ENCODE measurements around the gene PDE8B. TPM values are rescaled to one million over a fixed set of nuclear protein-coding genes. Genes with fewer than 3 reads are reported as not detected.

The PDE8B gene
- total RNA-seq, 1 donor from 2014 or later: 5.3 TPM

DNA sequence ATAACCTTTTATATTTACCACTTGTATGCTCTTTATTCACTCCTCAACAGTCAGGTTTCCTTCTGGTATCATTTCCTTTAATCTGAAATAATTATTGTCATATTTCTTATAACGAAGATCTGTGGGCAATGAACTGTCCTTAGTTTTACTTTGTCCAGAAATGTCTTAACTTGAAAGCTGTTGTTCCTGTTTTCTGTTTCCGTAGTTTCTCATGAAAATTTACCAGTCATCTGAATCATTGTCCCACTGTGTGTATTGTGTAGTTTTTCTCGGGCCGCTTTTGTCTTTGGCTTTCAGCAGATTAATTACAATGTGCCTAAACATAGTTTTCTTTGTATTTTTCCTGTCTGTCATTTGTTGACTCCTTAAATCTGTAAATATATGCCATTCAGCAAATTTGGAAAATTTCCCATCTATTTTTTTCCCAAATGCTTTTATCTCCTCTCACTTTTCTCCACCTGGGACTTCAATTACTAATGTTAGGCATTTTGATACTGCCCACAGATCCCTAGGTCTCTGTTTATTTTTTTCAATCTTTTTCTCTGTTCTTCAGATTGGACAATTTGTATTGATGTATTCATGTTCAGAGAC is 74.9 kb downstream of the PDE8B start:
- no peak for DNase-seq

DNA sequence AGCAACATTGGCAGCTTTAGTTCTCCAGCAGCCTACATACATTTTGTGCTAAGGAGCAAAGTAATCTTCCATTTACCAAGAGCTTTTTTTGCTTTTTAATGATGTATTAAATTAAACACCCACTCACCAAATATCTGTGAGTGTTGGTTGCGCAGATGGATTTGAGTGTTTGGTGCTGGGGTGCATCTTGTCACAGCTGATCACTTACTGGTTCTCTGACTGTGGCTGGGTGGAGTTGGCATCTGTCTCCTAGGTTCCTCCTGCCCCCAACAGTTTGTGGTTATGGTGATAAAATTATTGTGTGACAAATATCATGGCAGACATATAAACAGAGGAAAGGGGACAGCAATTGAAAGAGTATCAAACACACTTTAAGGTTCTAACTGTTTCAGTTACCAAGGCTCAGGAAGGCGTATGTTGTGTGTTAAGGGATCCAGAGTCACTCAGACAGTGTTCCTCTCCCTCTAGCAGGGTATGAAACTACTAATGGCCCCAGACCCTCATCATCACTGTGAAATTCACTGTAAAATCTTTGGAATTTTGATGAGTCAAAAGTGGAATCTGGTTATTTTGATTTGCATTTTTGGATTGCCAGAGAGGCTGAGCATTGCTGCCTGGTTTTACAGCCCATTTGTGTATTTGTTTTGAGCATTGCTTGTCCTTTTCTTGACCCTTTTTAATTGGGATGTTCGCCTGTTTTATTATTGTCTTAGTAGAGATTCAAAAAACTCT is 81.7 kb downstream of the PDE8B start:
- peak; percentile 5 for DNase-seq

DNA sequence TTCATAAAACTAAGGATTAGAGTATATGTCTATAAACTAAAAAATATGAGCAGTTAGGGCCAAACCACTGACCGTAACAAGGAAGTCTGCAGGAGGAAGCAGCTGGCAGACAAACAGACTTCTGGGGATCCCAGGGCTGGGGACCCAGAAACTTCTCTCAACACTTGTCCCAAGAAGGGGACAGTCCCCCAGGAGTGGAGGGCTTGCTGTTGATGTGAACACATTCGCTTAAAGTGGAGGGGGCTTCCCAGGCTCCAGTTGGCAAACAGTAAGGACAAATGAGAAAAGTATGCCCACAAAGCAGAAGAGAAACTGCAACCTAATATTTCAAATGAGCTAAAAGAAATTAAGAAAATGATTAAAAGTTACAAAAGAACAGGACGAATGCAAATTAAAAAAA is 83.7 kb downstream of the PDE8B start:
- DNase-seq: no peak

DNA sequence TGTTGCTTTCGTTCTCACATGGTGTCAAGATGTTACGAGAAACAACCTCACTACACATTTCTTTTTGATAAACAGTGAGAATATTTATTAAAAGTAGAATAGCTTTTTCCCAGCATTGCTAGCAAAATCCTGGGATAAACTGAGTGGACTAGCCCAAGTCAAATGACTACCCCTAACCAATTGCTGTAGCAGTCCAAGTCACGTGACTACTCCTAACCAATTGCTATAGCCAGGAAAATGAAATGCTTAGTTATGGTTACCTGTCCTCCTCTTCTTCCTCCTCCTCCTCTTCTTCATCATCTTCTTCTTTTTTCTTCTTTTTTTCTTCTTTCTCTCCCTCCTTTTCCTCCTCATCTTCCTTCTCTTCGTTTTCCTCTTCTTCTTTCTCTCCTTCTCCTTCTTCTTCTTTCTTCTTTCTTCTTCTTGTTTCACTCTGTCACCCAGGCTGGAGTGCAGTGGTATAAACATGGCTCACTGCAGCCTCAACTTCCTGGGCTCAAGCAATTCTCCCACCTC is 85.4 kb downstream of the PDE8B start:
- DNase-seq: no peak

DNA sequence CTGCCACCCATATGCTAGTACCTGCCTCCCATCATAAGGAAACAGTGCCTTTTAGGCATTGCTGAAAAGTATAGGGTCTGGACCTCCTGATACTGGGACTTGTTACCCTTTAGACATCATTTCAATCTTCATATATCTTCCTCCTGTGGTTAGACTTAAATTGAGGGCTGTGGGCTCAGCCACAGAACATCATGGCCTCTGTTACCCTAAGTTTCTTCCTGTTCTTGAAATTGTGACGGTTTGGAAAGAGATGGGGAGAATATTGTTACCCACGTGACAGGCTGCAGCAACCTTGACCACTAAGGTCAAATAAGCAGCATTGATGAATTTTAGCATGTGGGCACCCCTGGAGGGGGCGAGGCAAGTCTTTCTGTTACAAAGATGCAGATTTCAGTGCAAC is 87.7 kb downstream of the PDE8B start:
- DNase-seq: no peak

DNA sequence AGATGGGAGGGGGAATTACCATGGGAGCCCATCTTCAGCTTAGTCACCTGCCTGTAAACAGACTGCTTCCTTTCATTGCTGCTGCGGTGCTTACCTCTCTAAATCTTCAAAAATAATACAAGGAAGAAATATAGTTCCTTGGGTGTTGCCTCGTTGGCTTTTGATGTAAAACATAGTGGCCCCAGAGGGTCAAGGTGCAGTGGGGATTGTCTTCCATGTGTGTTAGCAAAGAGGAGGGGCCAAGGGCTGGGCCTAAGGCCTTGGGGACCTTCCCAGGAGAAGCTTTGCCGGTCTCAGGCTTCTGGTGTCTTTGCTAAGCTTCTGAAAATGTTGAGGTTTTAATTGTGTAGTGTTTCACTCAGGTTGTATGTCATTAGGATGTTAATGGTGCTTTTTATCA is 90.0 kb downstream of the PDE8B start:
- DNase-seq: no peak

DNA sequence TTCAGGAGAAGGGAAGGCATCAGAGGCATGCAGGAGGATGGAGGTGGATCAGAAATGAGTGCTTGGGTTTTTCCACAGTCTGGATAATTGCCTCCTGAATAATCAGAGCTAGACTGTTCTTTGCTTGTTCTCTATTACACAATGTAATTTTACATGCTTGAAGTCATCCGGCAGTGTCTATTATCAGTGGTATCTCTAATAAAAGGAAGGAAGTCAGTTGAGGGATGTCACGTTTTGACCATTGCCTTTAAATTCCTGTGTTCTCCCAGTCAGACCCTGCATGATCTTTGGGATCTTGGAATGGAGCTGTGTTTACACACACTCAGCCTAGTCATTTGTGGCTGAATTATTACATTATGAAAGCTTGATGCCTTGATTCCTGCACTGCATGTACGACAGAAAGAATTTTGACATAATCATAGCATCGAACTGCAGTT is 91.0 kb downstream of the PDE8B start:
- DNase-seq: peak; percentile 50

DNA sequence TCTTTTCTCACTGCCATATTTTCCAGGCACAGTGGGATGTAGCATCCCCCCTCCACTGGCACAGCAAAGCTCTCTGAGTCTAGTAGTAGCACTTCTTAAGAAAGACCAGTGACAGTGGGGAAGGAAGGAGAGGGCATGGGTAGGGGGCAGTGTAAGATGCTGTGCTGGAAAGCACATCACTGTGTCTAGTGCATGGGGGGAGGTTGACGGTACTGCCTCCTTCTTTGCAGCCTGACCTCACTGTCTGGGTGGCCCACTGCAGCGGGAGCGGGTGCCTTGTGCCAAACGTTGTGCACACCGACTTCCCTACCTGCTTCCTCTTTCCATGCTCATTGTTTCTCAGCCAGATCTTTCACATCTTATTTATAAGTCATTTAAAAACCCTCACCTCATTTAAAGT is 91.8 kb downstream of the PDE8B start:
- no peak for DNase-seq

DNA sequence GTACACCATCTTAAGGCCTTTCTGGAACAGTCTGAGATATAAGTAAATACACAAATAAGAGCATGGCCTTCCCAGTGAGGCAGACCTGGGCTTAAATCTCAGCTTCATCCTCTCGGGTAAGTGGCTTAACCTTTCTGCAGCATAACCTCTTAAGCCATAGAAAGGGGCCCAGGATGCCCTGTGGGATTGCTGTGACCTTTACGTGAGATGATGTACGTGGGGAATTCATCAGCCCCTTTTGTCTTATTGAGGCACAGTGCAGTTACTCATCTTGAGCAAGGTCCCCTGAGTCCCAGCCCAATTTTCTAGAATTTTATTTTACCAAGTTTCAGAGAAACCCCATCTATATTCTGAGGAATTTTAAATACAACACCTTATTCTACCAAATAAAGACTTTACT is 92.2 kb downstream of the PDE8B start:
- DNase-seq: no peak

DNA sequence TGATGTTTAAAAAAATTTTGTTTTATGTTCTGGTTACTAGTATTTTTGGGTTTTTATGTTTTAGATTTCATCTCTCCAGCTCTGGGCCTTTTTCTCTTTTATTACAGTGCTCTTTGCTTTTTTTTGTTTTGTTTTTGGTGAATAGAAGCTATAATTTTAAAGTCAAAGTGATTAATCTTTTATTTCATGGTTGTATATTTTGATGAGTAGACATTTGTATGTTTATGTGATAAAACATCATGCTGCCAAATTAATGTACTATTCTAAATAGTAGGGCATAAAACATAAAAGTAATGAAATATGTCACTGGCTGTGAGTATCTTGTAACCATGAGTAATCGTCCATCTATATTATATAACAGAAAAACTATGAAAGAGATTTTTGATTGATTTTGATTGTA is 93.9 kb downstream of the PDE8B start:
- no peak for DNase-seq

DNA sequence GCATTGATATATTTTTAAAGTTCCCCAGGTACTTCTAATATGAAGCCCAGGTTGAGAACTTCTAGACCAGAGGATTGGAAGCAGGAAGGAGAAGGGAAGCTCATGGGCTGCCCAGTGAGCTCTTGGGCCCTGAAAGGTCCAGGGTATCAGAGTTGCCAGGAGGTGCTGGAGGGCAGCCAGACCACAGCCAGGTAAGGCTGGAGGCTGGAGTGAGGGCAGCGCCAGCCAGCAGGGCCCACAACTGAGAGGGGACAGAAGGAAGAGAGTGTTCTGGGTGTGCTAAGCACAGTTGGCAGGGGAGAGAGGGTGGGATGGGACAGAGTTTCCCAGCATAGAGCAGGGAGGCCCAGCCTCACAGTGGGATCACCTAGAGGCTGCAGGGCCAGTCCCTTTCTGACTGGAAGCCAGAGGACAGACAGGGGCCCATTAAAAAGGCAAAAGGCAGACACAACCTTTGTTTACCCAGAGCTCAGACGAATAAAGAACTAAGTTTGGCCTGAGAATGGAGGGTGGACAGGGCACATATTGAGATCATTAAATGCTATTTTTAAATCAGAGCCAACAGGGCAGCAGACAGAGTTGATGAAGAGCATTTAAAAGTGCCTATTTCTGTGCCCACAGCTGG is 94.9 kb downstream of the PDE8B start:
- no peak for DNase-seq

DNA sequence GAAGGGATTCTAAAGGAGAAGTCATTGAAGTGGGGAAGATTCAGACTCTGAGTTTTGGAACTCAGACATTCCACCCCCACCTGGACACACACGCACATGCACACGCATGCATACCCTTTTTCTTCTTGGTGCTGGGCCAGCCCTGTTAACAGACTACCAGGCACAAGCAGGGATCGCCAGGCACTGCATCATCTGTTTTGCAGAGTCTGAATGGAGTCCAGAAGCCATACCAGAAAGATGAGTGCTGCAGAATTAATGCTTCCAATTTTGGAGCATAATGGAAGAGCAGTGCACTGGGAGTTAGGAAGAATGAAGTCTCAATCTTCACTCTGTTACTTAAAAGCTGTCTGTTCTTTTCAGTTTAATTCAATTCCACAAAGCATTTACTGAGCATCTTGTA is 95.5 kb downstream of the PDE8B start:
- peak; percentile 68 for DNase-seq

DNA sequence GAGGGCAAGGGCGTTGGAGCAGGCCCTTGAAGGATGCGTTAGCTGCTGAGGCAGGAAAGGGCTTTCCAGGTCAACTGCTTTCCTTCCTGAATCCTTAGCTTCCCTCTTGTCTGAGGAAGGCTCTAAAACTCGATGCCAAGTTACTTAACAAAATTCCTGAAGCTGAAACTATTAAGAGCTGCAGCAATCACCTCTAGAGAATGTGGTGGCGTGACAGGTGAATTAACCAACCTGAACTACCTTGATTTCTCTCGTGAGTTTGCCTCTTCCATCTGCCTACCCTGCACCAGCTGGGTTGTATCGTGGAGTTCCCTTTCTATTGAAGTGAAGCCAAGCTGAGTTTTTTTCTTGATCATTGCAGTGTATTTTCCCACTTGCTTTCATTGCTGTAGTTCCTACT is 96.1 kb downstream of the PDE8B start:
- no peak for DNase-seq

DNA sequence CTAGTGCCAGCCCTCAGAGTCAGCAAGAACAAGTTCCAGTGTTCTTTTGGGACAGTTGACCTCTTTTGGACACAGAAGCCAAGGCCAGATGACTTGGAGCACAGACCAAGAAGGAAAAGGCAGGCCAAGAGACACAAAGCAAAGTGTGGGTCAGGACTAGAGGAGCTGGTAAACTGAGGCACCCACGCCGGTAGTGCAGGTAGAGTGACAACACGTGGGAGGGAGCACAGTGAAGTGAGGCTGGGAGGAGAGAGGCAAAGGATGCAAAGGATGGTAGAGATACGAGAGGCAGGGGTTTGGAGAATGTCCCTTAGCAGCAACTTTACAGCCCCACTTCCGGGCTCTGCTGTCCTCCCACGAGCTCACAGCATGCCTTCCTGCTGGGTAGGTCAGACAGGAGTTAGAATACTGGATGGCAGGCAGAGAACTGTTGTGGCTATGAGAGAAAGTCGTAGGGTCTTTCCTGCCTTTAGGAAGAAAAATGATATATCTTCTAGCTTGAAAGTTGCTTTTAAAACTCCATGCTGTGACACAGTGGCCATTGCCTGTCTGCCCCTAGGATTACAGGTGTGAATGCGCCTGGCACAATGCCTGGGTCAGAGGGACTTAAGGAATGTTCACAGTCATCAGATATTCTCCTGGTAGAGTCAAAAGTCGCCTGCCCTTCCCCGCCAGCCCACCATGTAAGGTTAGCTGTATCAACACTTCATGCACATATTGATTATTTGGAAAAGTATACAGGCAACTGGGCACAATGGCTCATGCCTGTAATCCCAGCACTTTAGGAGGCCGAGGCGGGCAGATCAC is 97.9 kb downstream of the PDE8B start:
- no peak for DNase-seq

DNA sequence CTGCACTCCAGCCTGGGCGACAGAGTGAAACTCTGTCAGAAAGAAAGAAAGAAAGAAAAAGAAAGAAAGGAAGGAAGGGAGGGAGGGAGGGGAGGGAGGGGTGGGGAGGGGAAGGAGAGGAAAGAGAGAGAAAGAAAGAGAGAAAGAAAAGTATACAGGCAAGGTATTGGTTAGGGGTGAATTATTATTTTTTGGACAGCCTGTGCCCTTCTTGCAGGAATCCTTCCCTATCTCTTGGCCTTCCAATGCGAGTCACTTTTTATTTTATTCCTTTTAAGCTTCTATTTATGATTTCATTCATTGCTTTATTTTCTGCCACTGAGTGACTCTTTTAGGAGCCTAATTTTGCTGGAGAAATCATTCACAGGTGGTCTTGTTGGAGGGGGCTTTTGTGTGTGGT is 98.7 kb downstream of the PDE8B start:
- DNase-seq: no peak

DNA sequence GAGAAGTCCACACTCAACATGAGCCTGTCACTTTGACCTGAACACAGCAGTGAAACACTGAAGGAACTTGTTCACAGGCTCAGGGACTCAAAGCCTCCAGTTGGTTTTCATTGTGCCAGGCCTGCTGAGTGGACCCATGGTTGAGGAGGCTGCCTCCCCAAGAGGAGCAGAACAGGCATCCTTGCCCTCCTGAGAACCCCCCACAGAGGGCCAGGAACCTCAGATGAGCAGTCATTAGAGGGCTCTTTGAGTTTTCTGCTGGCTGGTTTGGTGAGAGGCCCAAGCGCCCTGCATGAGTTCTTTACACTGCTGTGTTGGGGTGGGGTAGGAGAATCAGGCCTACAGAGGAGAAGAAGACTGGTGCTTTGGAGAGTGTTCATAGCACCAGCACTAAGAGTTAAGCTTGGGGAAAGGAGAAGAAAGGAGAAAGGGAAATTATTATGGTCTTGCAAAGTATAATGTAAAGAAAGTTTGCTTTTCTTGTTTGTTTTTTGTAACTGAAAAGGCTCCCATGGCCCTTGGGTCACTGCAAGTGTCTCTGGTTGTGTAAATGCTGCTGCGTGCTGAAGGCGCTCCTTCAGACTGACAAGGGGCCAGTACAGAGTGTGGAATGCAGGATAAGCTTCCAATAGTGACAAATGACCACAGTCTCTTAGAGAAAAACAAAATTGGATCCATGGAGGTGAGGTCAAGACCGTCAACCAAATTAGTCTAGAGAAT is 100.2 kb downstream of the PDE8B start:
- no peak for DNase-seq

DNA sequence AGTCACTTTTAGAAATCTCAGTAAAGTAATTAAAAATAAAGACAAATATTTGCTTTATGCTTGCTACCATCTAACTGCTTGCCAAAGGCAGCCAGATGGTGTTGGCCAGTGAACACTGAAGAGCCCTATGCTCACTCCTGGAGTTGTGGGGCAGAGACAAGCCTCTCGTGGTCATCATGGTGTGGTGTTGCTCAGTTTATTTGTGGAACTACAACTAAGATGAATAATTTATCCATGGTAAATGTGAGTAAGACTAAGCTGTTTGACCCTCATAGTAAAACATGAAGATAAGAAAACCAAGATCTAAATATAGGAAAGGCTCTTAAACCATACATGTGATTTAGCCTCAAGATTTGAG is 100.7 kb downstream of the PDE8B start:
- DNase-seq: no peak

DNA sequence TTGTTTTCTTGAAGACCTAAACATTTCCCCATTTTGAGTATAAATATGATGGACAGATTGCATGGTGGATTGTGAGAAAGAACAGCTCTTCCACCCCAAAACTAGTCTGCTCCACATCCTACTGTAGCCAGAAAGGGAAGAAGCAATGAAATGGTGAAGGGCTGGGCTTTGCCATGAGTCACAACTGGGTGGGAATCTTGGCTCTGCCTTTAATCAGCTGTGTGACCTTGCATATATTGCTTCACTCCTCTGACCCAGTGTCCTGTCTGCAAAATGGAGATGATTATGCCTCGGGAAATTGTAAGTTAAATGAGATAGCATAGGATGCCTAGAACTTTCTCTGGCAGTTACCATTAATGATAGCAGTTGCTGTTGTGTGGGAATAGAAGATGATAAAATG is 101.9 kb downstream of the PDE8B start:
- DNase-seq: no peak

DNA sequence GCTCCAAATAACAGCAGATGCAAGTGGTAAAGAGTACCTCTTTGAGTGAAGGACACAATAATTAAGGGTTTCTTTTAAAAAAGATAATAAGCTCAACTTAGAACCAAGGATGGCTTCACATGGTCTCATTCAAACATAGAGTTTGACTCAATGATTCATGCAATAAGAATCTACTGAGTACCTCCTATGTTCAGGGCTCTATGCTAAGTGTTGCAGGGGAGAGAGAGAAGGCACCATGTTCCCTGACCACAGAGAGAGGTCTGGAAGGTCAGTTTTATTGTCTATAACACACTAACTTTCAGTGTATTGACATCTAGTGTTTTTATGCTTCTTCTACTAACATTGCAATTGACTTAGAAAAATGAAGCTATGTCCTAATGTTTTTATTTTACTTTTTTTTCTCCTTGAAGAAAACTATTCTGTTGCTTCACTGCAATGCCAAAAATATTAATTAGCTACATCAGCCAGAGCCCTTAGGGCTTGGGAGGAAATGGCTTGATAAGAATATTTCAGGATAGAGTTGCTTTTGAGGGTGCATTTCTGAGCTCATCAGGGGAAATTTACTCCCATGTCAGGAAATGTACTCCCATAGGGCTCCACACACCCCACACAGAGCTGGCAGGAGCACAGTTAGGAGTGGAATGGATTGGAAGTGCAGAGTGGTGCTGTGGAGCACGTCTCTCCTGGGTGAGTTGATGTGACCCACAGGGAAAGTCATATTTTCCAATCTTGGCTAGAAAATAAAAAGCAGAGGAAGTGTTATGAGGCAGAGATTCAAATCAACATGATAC is 106.6 kb downstream of the PDE8B start:
- no peak for DNase-seq

DNA sequence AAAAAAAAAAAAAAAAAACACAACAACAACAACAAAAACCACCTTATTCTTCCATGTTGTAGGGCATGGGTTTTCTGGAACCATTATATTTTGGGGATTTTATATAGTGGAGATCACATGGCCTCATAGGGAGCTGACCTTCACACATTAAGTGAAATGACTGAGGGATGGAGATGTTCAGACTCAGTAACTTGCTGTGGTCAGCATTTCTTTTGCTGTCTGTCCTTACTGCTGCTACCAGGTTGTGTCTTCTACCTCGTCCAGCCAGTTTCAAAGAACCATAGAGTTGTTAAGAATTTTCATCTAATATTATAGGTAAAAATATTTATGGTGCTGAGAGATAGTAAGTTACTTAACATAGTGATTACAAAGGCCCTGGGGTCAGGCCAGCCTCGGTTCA is 107.6 kb downstream of the PDE8B start:
- no peak for DNase-seq

DNA sequence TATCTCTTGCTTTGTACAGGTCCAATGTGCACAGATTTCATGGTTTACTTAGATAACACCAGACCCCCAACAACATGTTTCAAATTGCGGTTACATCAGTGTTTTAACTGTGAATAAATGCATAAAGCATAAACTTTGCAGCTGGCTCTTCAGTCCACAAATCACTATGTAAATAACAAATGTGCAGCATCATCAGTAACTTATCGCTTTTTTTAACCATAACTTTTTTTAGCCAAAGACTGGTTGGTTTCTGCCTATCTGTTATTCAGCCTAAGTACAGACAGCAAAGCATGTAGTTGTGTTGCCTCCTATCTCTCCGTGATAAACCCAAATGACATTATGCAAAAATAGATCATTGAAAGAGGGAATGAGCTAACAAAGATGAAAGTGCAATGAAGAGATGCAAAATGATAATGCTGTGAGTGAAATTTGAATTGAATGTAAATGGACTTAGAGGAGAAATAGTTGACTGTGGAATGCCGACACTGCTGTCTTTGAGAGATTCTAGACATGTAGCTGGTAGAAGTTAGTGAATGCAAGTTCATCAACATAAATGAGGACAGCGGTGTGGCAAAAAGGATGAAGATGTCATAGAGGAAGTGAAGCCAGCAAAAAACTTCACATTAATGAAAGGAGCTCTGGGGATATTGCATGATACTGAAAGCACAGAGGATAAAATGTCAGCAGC is 108.8 kb downstream of the PDE8B start:
- DNase-seq: no peak
